ENCODE results near the gene RAD51B. TPM values are rescaled to one million over a fixed set of nuclear protein-coding genes. Genes with fewer than 3 reads are reported as not detected.

Gene RAD51B
- total RNA-seq, 2 donors from 2014 or later, result 9.3 to 12.1 TPM

GRCh38 chr14:68564191-68564825, 744.7 kb downstream of the RAD51B start:
- no peak for ATAC-seq (ENCODE audit: insufficient number of reproducible peaks, low FRiP score, low read depth)
- no peak for DNase-seq (ENCODE audit: low spot score)
- TF ChIP-seq CTCF (IDR thresholded peaks at IDR 0.05), result no peak
- peak overlapping the region; percentile 87 to 95 for H3K27ac ChIP-seq
- H3K36me3 ChIP-seq, result no peaks in the 10 kb centered on the region
- no peaks in the 10 kb centered on the region for H3K27me3 ChIP-seq (replicated peaks; ENCODE audit: insufficient read depth)
- H3K4me3 ChIP-seq, result no peak overlapping the region
- H3K4me1 ChIP-seq (ENCODE audit: control insufficient read depth in 1 of 2, low read depth in 2 of 2), result peaks cover 28 to 62% of the 10 kb centered on the region in 2 donors
- no peaks in the 10 kb centered on the region for H3K9me3 ChIP-seq

- no peaks in the 10 kb centered on the region for H3K27me3 ChIP-seq (replicated peaks; ENCODE audit: insufficient read depth)
- TF ChIP-seq CTCF (IDR thresholded peaks at IDR 0.05), result no peak
- H3K4me3 ChIP-seq, result no peak overlapping the region
- H3K36me3 ChIP-seq, result no peaks in the 10 kb centered on the region
- DNase-seq (ENCODE audit: low spot score), result no peak
- peak overlapping the region; percentile 87 to 95 for H3K27ac ChIP-seq
- peaks cover 35 to 70% of the 10 kb centered on the region in 2 donors for H3K4me1 ChIP-seq (ENCODE audit: control insufficient read depth in 1 of 2, low read depth in 2 of 2)
- ATAC-seq (ENCODE audit: insufficient number of reproducible peaks, low FRiP score, low read depth), result no peak
- H3K9me3 ChIP-seq, result no peaks in the 10 kb centered on the region
These were observed 745.5 kb downstream of the RAD51B start for GRCh38 chr14:68564826-68565759.

GRCh38 chr14:68566075-68566474, 746.5 kb downstream of the RAD51B start:
- Histone ChIP-seq H3K4me1 (ENCODE audit: control insufficient read depth in 1 of 2, low read depth in 2 of 2) (peaks cover 36 to 70% of the 10 kb centered on the region in 2 donors), H3K4me3 (no peak overlapping the region), H3K27ac (no peak overlapping the region)

GRCh38 chr14:68568907-68569897, 749.6 kb downstream of the RAD51B start:
- TF ChIP-seq CTCF (IDR thresholded peaks at IDR 0.05), result no peak
- Histone ChIP-seq H3K36me3 (no peaks in the 10 kb centered on the region), H3K9me3 (no peaks in the 10 kb centered on the region), H3K4me1 (ENCODE audit: control insufficient read depth in 1 of 2, low read depth in 2 of 2) (peaks cover 16 to 39% of the 10 kb centered on the region in 2 donors), H3K4me3 (no peak overlapping the region), H3K27ac (peak overlapping the region; percentile 26 to 53), H3K27me3 (replicated peaks; ENCODE audit: insufficient read depth) (no peaks in the 10 kb centered on the region)
- ATAC-seq (ENCODE audit: insufficient number of reproducible peaks, low FRiP score, low read depth) (no peak), DNase-seq (ENCODE audit: low spot score) (no peak)

More at GRCh38 chr14:68566075-68566474, 746.5 kb downstream of the RAD51B start:
- Histone ChIP-seq H3K9me3 (no peaks in the 10 kb centered on the region), H3K36me3 (no peaks in the 10 kb centered on the region), H3K27me3 (replicated peaks; ENCODE audit: insufficient read depth) (no peaks in the 10 kb centered on the region)
- no peak for TF ChIP-seq CTCF (IDR thresholded peaks at IDR 0.05)
- ATAC-seq (ENCODE audit: insufficient number of reproducible peaks, low FRiP score, low read depth) (no peak), DNase-seq (ENCODE audit: low spot score) (no peak)

Measured in thoracic aorta (tissue), 2 donors.